NB4 (cell line): ENCODE results near the gene PAX5.

Experiments
- CTCF ChIP-seq: IDR thresholded peaks from one replicate; pipeline ENCODE4 v1.5.1; 2012; ENCODE audit warnings: low read depth, low read length
- MYC ChIP-seq: IDR thresholded peaks from 2 replicates; pipeline ENCODE4 v1.6.1; 2011; ENCODE audit warnings: low read depth, low read length

- TF ChIP-seq MYC (no peak), CTCF (no peak)
These were observed 26.8 kb downstream of the PAX5 start for GRCh38 chr9:37007295-37007694.
